Neural progenitor cell (in vitro differentiated cells): ENCODE results near the gene CADPS. TPM values are rescaled to one million over a fixed set of nuclear protein-coding genes. Genes with fewer than 3 reads are reported as not detected.

Experiments used
- DNase-seq: peaks from one replicate; pipeline ENCODE4 v3.0.0-alpha.2; 2016; ENCODE audit warnings: low spot score
- H2AFZ ChIP-seq: fragments of 200-600 bp; sonication (generic); replicated peaks from 2 replicates; pipeline ENCODE4 v1.6.1; 2016; ENCODE audit warnings: antibody characterized with exemption
- H3F3A ChIP-seq: fragments of 200-600 bp; sonication (generic); 2 replicates; pipeline ENCODE4 v1.6.1; 2016; ENCODE audit warnings: antibody characterized with exemption, low read depth
- H3K27ac ChIP-seq: fragments of 200-600 bp; sonication (generic); 2 replicates; pipeline ENCODE4 v1.5.1; 2016; ENCODE audit warnings: mild to moderate bottlenecking
- H3K27me3 ChIP-seq: fragments of 200-600 bp; sonication (generic); 2 replicates; pipeline ENCODE4 v1.6.1; 2016; ENCODE audit warnings: mild to moderate bottlenecking, moderate library complexity
- H3K36me3 ChIP-seq: fragments of 200-600 bp; sonication (generic); 2 replicates; pipeline ENCODE4 v1.5.1; 2016
- H3K4me1 ChIP-seq: fragments of 200-600 bp; sonication (generic); 2 replicates; pipeline ENCODE4 v1.6.1; 2016; ENCODE audit warnings: mixed run types
- H3K4me2 ChIP-seq: fragments of 200-600 bp; sonication (generic); 2 replicates; pipeline ENCODE4 v1.6.1; 2016
- H3K4me3 ChIP-seq: fragments of 200-600 bp; sonication (generic); 2 replicates; pipeline ENCODE4 v1.5.1; 2016
- H3K79me2 ChIP-seq: fragments of 200-600 bp; sonication (generic); 2 replicates; pipeline ENCODE4 v1.6.1; 2016; ENCODE audit warnings: low read depth
- H3K9ac ChIP-seq: fragments of 200-600 bp; sonication (generic); 2 replicates; pipeline ENCODE4 v1.6.1; 2016
- H3K9me3 ChIP-seq: fragments of 200-600 bp; sonication (generic); 2 replicates; pipeline ENCODE4 v1.5.1; 2016; ENCODE audit warnings: low read depth
- H4K20me1 ChIP-seq: fragments of 200-600 bp; sonication (generic); 2 replicates; pipeline ENCODE4 v1.6.1; 2016; ENCODE audit warnings: low read depth
- H3K27ac Mint-ChIP-seq: 3 replicates; pipeline ENCODE4 v1.8.0; 2021; ENCODE audit warnings: mixed read lengths
- H3K27me3 Mint-ChIP-seq: 2 replicates; pipeline ENCODE4 v1.8.0; 2022; ENCODE audit warnings: low read depth, mild to moderate bottlenecking, inconsistent platforms, moderate library complexity, mixed read lengths; ENCODE audit not compliant: insufficient read depth
- H3K36me3 Mint-ChIP-seq: 3 replicates; pipeline ENCODE4 v1.8.0; 2021; ENCODE audit warnings: mixed read lengths
- H3K4me1 Mint-ChIP-seq: 3 replicates; pipeline ENCODE4 v1.8.0; 2021; ENCODE audit warnings: mixed read lengths
- H3K4me3 Mint-ChIP-seq: 3 replicates; pipeline ENCODE4 v1.8.0; 2021; ENCODE audit warnings: mild to moderate bottlenecking, moderate library complexity, mixed read lengths
- H3K9me3 Mint-ChIP-seq: 3 replicates; pipeline ENCODE4 v1.8.0; 2020; ENCODE audit warnings: mixed read lengths
- EZH2 ChIP-seq: fragments of 200-600 bp; sonication (generic); IDR thresholded peaks from 2 replicates; pipeline ENCODE4 v1.6.1; 2017; ENCODE audit warnings: antibody characterized with exemption, mild to moderate bottlenecking, moderate library complexity
- EZH2phosphoT487 ChIP-seq: fragments of 200-600 bp; sonication (generic); IDR thresholded peaks from 2 replicates; pipeline ENCODE4 v1.6.1; 2017; ENCODE audit warnings: antibody characterized with exemption
- total RNA-seq: library from RNA; depleted of rRNA; stranded (reverse); fragments of >200 nt; gene quantifications from 2 replicates; pipeline ENCODE4 v1.2.3, GENCODE V29; 2015; ENCODE audit warnings: low replicate concordance
- TF ChIP-seq, protein P1 (sequence below): fragments of 200-600 bp; sonication (generic); IDR thresholded peaks from 2 replicates; pipeline ENCODE4 v1.5.1; 2017; ENCODE audit warnings: antibody characterized with exemption, mild to moderate bottlenecking

The CADPS gene
- total RNA-seq, 1 donor from 2014 or later, result 17.3 TPM

DNA sequence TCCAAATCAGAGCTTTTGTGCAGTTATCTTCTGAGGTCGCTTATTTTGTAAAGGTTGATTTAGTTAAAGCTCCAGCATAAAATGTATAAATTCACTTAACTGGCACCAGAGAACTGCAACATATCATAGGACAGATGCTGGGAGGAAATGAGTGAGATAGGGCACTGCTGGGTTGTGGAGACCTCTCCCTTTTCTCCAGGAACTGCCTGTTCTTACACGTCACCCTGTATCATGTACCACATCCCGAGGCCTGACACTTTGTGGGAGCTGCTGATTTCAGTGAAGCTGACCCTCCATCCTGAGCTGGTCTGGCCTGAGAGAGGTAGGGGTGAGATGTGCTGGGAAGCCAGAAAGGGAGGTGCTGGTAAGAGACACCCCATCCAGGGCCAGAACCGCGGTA lies 288.0 kb downstream of the CADPS start:
- H3K4me1 ChIP-seq, result no peaks in the 10 kb centered on the region
- Mint-ChIP-seq H3K9me3 (no peaks in the 10 kb centered on the region), H3K4me1 (no peaks in the 10 kb centered on the region), H3K36me3 (peaks cover 2% of the 10 kb centered on the region), H3K27me3 (no peaks in the 10 kb centered on the region), H3K4me3 (no peak overlapping the region), H3K27ac (no peak overlapping the region)
- TF ChIP-seq EZH2phosphoT487 (no peak), EZH2 (no peak)
- TF ChIP-seq, protein P1, sequence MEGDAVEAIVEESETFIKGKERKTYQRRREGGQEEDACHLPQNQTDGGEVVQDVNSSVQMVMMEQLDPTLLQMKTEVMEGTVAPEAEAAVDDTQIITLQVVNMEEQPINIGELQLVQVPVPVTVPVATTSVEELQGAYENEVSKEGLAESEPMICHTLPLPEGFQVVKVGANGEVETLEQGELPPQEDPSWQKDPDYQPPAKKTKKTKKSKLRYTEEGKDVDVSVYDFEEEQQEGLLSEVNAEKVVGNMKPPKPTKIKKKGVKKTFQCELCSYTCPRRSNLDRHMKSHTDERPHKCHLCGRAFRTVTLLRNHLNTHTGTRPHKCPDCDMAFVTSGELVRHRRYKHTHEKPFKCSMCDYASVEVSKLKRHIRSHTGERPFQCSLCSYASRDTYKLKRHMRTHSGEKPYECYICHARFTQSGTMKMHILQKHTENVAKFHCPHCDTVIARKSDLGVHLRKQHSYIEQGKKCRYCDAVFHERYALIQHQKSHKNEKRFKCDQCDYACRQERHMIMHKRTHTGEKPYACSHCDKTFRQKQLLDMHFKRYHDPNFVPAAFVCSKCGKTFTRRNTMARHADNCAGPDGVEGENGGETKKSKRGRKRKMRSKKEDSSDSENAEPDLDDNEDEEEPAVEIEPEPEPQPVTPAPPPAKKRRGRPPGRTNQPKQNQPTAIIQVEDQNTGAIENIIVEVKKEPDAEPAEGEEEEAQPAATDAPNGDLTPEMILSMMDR, result no peak
- H3F3A ChIP-seq, result no peaks in the 10 kb centered on the region
- H3K27me3 ChIP-seq, result no peaks in the 10 kb centered on the region
- H3K79me2 ChIP-seq, result no peaks in the 10 kb centered on the region
- no peak overlapping the region for H3K9ac ChIP-seq
- no peaks in the 10 kb centered on the region for H4K20me1 ChIP-seq
- H2AFZ ChIP-seq, result no peak overlapping the region
- H3K36me3 ChIP-seq, result no peaks in the 10 kb centered on the region
- H3K4me2 ChIP-seq, result no peak overlapping the region
- H3K9me3 ChIP-seq, result no peaks in the 10 kb centered on the region
- no peak for DNase-seq
- H3K4me3 ChIP-seq, result no peak overlapping the region
- H3K27ac ChIP-seq, result no peak overlapping the region

DNA sequence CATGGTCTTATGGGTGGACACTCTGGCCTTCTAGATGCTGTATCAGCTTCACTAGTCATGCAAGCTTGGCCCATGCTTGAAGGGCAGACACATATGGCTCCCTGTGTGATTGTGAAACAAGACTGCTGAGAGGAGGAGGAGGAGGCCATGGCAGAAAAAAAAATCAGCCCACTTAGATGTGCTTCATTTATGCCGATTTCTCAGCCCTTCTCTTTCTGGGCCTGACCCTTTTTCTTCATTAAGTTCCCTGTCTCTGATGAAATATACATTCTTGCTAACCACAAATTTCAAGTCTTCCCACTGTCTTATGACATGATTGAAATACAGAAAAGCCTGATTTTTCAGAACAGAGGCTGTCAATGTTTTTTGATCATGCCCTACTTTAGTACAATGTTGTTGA lies 288.9 kb downstream of the CADPS start:
- Histone ChIP-seq H3F3A (no peaks in the 10 kb centered on the region), H3K4me3 (no peak overlapping the region), H2AFZ (no peak overlapping the region), H3K9ac (no peak overlapping the region), H4K20me1 (no peaks in the 10 kb centered on the region), H3K27ac (no peak overlapping the region), H3K4me1 (no peaks in the 10 kb centered on the region), H3K36me3 (no peaks in the 10 kb centered on the region), H3K27me3 (no peaks in the 10 kb centered on the region), H3K9me3 (no peaks in the 10 kb centered on the region), H3K4me2 (no peak overlapping the region), H3K79me2 (no peaks in the 10 kb centered on the region)
- H3K36me3 Mint-ChIP-seq, result peaks cover 5% of the 10 kb centered on the region
- no peak overlapping the region for H3K4me3 Mint-ChIP-seq
- H3K9me3 Mint-ChIP-seq, result peaks cover 4% of the 10 kb centered on the region
- no peaks in the 10 kb centered on the region for H3K4me1 Mint-ChIP-seq
- H3K27me3 Mint-ChIP-seq, result no peaks in the 10 kb centered on the region
- H3K27ac Mint-ChIP-seq, result no peak overlapping the region
- TF ChIP-seq EZH2 (no peak), EZH2phosphoT487 (no peak)
- TF ChIP-seq, protein P1, result no peak
- no peak for DNase-seq

DNA sequence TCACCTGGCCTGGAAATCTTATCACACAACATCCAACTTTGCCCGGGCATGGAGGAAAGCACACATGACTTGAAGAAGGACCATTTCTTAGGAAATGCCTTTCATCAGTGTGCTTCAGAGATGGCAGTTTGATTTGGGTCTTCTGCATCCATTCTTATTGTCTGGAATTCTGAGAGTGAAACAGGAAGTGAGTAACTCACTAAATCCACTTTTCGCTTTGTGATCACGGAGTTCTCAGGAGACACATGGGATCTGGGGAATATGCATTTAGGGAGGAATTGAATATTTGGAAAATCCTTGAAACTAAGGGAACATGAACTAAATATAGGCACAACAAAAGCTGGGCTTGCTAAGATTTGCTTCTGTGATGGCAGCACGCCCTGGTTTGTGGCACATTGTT lies 289.4 kb downstream of the CADPS start:
- Mint-ChIP-seq H3K4me1 (no peaks in the 10 kb centered on the region), H3K9me3 (peaks cover 4% of the 10 kb centered on the region), H3K27ac (no peak overlapping the region)

More for the DNA sequence above, 289.4 kb downstream of the CADPS start:
- H3K4me3 Mint-ChIP-seq, result no peak overlapping the region
- Histone ChIP-seq H3K4me1 (no peaks in the 10 kb centered on the region), H4K20me1 (no peaks in the 10 kb centered on the region), H3K27me3 (no peaks in the 10 kb centered on the region), H3K36me3 (no peaks in the 10 kb centered on the region), H2AFZ (no peak overlapping the region), H3K9ac (no peak overlapping the region), H3K4me3 (no peak overlapping the region), H3K9me3 (no peaks in the 10 kb centered on the region), H3K79me2 (no peaks in the 10 kb centered on the region), H3F3A (no peaks in the 10 kb centered on the region), H3K4me2 (no peak overlapping the region), H3K27ac (no peak overlapping the region)
- no peaks in the 10 kb centered on the region for H3K27me3 Mint-ChIP-seq
- H3K36me3 Mint-ChIP-seq, result peaks cover 5% of the 10 kb centered on the region
- DNase-seq, result no peak
- TF ChIP-seq EZH2phosphoT487, result no peak
- TF ChIP-seq, protein P1, result no peak
- no peak for TF ChIP-seq EZH2
